GM19324 (cell line): ENCODE results near the gene MYH11.
"Not testable (repeated sequence)": the region's sequence is repeated elsewhere in the genome, so short reads cannot be mapped to it uniquely, and the experiment has no call there.

Source experiments
- ATAC-seq: cut with Tn5 transposase; IDR thresholded peaks from one replicate; pipeline ENCODE4 v1.9.1; 2021; ENCODE audit warnings: mild to moderate bottlenecking, moderate library complexity; ENCODE audit not compliant: unreplicated experiment, low FRiP score

The MYH11 gene

GRCh38 chr16:15727697-15728096 lies 129.1 kb downstream of the MYH11 start:
- ATAC-seq, result not testable (repeated sequence)

DNA sequence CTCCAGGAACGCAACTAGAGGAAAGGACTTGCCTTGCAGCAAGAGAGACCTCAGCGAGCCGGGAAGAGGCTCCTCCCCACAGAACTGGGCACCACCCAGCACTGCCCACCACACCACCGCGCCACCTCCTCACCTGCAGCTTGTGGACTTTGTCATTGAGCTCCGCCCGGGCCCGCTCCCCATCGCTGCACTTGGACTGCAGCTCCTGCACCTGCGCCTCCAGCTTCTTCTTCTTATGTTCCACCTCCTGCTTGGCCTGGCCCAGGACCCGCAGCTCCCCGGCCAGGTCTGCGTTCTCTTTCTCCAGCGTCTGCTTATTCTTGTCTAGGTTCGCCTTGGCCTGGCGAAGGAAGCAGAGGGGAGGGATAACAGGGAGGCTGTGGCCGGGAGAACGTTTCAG lies 130.1 kb downstream of the MYH11 start:
- ATAC-seq, result no peak

GRCh38 chr16:15725641-15726240 lies 131.1 kb downstream of the MYH11 start:
- ATAC-seq, result no peak

GRCh38 chr16:15723808-15724207 lies 133.0 kb downstream of the MYH11 start:
- no peak for ATAC-seq

DNA sequence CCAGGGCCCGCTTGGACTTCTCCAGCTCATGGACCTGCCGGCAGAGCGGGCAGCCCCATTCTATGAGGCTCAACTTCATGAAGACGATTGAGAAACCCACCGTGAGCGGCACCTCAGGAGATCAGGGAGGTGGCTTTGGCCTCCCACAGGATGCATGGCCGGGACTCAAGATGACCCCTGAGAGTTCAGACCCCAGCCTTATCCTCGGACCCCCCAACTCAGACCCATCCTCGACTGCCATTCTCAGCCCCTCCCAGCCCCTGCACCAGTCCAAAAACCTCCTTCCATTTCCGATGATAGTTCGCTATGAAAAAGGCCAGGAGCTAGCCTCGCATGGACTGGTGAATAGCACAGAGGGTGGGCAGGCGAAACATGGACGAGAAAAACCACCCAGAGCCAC lies 135.8 kb downstream of the MYH11 start:
- ATAC-seq, result no peak

- no peak for ATAC-seq
Observed at GRCh38 chr16:15716694-15717447, 140.0 kb downstream of the MYH11 start.

DNA sequence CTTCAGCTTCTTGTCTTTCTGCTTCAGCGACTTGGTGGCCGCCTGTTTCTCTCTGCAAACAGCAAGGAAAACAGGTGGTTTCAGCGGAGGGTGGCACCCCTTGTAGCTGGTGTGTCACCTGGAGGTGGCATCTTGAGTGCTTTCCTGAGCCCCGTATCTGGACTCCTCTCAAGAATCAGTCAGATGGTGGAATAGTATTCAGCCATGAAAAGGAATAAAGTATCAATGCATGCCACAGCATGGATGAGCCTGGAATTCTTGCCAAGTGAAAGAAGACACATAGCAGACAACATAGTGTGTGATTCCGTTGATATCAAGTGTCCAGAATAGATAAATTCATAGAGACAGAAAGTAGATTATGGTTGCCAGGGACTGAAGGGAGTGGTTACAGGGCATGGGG lies 141.6 kb downstream of the MYH11 start:
- ATAC-seq, result no peak

- no peak for ATAC-seq
Observed at GRCh38 chr16:15714393-15715172, 142.2 kb downstream of the MYH11 start.

- ATAC-seq, result no peak
Observed at GRCh38 chr16:15708997-15709396, 147.8 kb downstream of the MYH11 start.

- ATAC-seq, result no peak
Observed at GRCh38 chr16:15708096-15708495, 148.7 kb downstream of the MYH11 start.

- no peak for ATAC-seq
Observed at GRCh38 chr16:15707332-15707731, 149.5 kb downstream of the MYH11 start.

- ATAC-seq, result no peak
Observed at GRCh38 chr16:15705064-15705565, 151.7 kb downstream of the MYH11 start.

DNA sequence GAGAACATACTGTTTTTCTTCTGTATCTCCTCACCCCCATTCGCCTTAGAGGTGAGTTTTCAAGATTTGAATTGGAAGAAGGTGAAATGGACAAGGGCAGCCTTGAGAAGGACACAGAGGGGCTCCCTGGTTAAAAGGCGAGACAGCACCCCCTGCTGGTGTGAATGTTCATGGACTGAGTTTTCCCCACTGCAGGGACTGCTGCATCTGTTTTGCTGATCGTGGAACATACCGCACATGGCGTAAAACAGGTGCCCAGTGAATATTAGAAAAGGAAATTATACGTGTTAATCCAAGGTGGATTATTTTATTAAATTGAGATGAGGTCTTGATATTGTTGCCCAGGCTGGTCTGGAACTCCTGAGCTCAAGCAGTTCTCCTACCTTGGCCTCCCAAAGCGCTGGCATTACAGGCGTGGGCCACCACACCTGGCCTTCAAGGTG lies 152.3 kb downstream of the MYH11 start:
- ATAC-seq, result no peak

GRCh38 chr16:15703029-15703736 lies 153.6 kb downstream of the MYH11 start:
- no peak for ATAC-seq

DNA sequence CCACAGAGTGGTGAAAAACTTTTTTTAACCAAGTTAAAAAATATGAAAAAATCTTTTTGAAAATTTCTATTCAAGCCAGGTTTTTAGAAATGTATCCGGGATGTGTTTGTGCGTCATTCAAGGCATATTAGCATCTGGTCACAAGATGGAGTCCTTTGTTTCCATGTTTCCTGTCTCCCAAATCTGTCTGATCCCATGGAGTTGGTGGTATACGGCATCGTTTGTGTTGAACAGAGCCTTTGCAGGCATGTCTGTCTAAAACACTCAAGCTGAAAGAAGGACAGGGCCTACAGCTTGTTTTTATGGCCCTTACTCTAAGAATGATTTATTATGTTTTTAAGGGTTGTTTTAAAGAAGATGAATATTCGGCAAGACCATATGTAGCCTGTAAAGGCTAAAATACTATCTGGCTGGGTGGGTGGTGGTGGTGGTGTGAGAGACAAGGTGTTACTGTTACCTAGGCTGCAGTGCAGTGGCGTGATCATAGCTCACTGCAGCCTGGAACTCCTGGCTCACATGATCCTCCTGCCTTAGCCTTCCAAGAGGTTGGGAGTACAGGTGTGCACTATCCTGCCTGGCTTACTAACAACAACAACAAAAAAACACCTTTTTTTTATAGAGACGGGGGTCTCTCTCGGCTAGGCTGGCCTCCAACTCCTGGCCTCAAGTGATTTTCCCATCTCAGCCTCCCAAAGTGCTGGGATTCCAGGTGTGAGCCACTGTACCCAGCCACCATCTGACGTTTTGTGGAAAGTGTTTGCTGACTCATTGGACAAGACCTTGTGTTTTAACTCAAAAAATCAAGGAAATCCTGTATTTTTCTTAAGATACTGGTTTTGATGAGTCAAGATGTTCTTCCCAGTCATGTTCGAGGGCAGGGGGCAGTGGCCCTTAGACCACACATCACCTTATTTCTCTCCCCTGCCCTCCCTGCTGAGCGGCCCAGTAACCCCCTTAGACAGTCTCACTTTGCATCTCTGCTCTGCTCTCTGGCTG lies 154.6 kb downstream of the MYH11 start:
- no peak for ATAC-seq

DNA sequence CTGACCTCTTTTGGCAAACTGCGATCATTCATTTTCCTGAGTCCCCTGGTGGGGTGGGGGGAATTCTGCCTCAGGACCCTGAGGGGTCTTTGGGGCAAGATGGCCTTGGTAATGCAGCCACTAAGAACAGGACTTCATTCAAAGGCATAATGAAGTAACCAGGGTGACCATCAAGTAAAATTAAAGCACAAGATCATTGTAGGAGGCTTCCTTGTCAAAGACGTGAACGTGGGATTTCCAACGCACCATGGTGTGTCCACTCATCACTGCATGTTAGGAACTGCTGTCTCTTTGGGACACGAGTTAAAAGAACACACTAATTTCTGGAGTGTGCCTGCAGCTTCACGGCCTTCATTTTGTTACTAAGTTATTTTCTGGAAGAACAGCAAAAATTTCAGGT lies 155.5 kb downstream of the MYH11 start:
- no peak for ATAC-seq

GRCh38 chr16:15699819-15700218 lies 157.0 kb downstream of the MYH11 start:
- ATAC-seq, result no peak

GRCh38 chr16:15694499-15694898 lies 162.3 kb downstream of the MYH11 start:
- no peak for ATAC-seq

- ATAC-seq, result not testable (repeated sequence)
Observed at GRCh38 chr16:15692508-15692907, 164.3 kb downstream of the MYH11 start.
